GM19099 (cell line): ENCODE data around the gene PBXIP1.

Experiments used
- POLR2A ChIP-seq: IDR thresholded peaks from 3 replicates; pipeline ENCODE4 v1.6.1; 2011; ENCODE audit warnings: low read depth; ENCODE audit not compliant: insufficient read length; ENCODE audit errors: extremely low read depth

The PBXIP1 gene

DNA sequence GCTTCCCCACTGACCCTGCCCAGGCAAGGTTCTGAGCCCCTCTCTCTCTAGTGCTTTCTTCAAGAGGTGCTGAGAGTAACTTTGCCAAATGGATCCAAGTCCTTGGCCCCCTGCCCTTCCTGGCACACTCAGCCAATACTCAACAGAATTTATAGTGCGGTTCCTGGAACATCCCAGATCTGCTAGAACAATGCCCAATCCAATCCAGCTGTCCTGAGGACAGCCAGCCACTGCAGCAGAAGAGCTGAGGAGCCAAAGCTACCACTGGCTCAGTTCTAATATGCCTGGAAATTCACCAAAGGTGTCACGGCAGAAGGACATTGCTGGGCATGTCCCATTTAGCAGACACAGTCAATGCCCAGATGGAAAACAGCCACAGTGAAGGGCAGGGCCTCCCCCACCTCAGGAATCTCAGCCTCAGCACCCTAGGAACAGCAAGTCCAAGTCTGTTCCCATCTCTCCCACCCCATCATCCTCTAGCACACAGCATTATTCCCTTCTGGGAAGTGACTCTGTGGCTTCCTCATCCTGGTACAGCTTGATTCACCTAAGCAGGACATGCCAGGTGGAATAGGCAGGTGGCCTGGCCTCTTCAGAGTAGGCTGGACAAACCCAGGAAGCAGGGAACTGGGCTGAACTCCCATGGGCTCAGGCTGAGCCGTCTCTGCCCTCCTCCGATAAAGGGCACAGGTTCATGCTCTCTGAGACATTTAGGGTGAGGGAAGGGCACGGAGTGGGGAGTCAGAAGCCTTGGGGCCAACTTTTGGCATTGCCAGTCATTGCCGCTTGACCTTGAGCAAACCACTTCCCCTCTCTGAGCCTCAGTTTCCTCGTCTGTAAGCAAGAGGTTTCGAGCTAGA lies 44.0 kb downstream of the PBXIP1 start:
- TF ChIP-seq POLR2A = no peak

DNA sequence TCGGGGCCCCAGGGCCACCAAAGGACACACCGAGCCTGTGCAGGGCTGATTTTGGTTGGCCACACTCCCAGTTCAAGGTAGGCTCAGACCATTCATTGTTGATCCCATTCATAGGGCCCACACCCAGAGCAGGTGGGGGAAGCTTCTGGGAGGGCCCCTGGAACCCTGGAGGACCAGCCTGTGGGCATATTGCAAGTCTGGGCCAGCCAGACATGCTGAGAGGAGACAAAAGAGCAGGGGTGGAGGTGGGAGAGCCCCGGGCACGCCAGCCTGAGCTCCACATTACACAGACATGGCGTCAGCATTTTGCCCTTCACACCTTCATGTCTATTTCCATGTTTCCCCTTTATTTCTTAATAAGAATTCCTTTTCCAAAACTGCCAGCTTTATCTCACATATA lies 45.0 kb downstream of the PBXIP1 start:
- no peak for TF ChIP-seq POLR2A

DNA sequence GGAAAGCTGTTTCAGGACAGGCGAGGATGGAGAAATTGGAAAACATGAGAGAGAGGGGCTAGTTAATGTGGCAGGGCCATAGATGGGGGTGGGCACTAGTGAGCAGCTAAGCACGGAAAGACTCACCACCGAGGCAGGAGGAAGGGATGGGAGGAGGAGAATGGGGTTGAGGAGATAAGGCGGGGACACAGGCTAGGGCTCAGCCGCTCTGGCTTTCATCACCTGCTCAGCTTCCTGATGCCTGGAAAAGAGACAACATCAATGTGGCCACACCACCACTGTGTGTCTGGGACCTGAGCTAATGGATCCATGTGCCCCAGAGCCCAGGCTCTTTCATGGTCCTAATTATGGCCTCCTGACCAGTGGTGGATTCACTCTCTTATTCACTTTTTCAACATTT lies 47.0 kb downstream of the PBXIP1 start:
- no peak for TF ChIP-seq POLR2A

DNA sequence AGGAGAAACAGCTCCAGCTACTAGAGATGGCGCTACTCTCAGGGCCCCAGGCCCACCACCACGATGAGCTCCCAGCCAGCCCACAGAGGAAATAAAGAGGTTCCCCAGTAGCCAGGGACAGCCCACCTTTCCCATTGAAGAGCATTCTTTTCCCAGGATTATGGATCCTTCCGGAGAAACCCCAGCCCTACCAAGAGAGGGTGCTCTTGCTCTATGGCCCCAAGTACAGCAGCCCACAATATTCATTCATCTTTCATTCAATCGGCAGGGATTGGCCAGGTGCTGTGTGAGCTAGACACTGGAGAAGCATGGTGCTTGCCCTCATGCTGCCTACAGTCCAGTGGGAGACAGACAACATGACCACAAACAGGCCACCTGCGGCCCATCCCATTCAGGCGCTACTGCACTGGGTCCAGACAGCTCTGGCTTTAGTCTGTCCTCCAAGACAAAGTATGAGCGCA lies 49.2 kb downstream of the PBXIP1 start:
- TF ChIP-seq POLR2A = no peak

DNA sequence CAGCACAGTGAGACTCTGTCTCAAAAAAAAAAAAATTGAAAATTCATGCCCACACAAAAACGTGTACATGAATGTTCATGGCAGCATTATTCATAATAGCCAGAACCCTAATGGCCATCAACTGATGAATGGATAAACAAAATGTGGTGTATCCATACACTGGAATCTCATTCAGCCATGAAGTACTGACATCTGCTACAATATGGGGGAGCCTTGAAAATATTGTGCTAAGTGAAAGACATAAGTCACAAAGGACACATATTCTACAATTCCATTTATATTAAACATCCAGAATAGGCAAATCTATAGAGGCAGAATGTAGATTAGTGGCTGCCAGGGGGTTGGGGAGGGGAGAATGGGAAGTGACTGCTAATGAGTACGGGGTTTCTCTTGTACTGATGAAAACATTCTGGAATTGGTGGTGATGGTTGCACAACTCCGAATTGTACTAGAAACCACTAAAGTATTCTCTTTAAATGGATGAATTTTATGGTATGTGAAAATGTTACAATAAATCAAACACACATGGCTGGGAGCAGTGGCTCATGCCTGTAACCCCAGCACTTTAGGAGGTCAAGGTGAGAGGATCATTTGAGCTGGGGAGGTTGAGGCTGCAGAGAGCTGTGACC lies 52.8 kb downstream of the PBXIP1 start:
- TF ChIP-seq POLR2A = no peak

DNA sequence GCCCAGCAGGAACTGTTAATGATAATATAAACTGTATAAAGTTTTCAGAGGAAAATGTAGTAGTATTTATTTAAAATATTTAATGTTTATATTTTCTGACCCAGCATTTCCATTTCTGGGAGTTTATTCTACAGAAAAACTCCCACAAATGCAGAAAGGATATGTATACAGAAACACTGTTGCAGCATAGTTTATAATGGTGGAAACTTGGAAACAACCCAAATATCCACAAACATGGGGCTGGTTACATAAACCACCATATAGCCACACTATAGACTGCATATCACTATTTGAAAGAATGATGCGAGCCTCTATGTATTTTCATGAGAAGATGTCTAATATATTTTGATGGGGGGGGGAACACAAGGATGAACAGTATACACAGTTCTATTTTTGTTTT lies 54.3 kb downstream of the PBXIP1 start:
- TF ChIP-seq POLR2A = no peak

DNA sequence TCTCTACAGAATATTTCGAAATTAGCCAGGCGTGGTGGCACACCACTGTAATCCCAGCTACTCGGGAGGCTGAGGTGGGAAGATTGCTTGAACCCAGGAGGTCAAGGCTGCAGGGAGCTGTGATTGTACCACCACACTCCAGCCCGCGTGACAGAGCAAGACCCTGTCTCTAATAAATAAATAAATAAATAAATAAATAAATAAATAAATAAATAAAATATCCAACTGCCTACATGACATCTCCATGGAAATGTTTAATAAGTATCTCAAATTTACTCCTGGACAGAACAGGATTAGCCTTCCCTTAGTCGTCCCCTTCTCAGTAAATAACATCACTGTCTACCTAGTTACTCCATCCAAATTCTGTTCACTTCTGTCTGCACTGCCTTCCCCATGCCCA lies 56.9 kb downstream of the PBXIP1 start:
- TF ChIP-seq POLR2A = no peak

DNA sequence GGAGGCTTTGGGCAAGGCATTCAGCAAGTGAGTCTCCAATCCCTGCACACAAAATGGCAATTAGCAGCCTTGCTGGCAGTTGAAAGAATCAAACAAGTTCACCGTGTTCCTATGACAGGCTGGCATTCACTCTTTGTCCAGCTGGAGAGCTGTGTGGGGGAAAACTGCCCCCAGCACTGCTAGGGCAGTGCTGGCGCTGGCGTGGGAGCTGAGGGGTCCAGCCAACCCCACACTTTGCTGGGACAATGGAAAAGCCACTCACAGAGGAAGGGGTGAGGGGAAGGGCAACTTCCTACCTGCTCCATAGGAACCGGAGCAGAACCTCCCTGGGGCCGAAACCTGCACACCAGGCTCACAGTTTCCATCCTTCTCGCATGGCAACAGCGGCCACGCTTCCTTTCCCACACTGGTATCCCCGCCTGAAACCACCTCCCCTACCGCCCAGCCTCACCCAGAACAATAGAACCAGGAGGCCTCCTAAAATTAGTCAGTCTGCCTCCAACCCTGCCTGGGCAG lies 59.1 kb downstream of the PBXIP1 start:
- TF ChIP-seq POLR2A = no peak

DNA sequence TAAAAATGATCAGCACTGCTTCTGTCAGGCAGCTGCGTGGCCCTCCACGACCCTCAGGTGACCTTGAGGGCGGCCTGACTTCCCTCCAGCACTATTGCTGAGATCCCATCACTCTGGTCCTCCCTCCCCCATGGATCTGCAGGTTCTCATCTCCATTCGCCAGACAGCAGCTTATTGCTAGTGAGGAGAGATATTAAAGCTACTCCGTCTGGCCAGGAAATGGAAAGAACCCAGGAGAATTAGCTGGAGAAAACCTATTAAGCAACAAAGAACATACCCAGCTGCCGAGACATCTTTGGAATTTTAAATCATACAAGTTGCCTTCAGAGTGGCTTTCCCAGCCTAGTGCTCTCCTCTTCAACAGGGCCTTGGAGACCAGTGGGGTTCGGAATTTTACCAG lies 60.1 kb downstream of the PBXIP1 start:
- TF ChIP-seq POLR2A = no peak
